NCI-H774 (cell line): Measurements from ENCODE around the gene LYPD8.

ENCODE experiments used
- DNase-seq: peaks from one replicate; lab custom pipeline; 2025; lab: John Stamatoyannopoulos, UW

LYPD8 gene

DNA sequence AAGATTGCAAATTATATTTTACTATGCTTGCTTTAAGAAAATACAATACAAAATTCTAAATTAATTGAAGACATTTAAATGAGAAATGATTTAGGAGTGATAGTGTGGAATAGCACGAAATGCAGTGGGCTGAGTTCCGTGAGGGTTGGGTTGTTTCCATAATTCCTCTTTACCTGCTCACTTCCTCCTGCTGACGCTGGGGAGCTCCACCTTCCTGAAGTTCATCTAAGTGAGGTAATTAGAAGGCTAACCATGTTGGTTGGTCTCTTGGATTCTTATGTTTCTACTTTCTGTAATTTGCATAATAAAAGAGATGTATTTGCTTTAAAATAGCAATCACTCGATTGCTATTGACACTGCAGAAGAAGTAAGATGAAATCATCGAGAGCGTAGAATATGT lies 57.7 kb downstream of the LYPD8 start:
- no peak for DNase-seq

DNA sequence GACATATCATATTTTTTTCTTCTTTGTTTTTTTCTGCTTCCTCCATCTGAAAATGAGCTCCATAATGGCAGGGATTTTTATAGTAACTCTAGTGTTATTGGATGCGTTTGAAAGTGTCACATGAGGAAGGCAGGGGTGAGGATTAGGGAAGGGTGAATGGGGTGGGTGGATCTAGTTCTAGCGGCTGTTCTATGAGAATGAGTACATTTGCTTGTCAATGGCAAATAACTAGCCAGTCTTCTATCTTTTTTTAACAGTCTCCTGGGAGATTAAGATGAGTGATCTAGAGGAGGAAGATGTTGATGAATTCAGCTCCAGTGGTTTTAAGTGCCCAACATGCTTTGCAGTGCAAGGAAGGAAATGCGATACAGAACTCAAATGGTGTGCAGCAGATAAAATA lies 58.8 kb downstream of the LYPD8 start:
- DNase-seq, result no peak

DNA sequence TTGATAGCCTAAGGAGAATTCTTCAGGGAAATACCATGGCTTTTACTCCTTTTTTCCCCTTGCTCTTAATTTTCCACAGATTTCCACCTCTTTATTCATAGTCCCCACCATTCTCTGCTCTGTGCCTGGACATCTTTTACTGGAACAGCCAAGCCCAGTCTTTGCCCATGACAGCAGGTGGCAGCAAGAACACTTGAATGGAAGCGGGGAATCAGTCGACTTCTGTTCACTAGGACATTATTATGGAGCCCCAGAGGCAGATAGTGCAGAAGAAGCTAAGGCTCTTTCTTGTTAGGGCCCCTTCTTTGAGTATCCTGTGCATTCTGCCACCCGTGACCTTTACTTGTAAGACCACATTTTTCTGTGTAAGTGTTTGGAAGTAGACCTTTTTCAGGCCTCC lies 59.3 kb downstream of the LYPD8 start:
- DNase-seq, result no peak

DNA sequence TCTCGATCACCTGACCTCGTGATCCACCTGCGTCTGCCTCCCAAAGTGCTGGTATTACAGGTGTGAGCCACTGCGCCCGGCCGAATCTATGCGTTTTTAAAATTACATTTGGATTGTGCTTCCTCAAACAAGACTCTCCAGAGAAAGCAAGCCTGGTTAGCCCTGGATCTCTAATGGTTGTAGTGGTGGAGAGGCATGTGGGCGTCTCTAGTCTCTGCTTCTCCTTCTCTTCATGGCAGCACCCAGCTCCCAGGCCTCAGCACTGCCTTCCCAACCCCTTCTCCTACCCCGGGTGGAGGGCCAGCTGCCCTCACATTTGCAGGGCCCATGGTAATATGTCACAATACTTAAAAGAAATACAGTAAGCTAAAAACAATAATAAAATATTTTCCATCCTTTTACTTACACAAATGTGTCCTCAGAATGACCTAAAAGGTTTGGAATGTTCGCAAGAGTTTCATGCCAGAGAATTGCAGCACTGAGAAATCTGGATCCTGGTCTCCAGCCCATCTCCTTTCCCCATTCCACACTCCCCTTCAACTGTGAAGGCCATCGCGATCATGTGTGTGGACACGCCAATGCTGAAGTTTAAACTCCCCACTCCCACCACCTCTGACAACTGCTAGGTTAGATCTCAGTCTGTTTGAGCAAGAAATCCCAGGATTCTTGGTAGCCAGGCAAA lies 60.0 kb downstream of the LYPD8 start:
- no peak for DNase-seq

DNA sequence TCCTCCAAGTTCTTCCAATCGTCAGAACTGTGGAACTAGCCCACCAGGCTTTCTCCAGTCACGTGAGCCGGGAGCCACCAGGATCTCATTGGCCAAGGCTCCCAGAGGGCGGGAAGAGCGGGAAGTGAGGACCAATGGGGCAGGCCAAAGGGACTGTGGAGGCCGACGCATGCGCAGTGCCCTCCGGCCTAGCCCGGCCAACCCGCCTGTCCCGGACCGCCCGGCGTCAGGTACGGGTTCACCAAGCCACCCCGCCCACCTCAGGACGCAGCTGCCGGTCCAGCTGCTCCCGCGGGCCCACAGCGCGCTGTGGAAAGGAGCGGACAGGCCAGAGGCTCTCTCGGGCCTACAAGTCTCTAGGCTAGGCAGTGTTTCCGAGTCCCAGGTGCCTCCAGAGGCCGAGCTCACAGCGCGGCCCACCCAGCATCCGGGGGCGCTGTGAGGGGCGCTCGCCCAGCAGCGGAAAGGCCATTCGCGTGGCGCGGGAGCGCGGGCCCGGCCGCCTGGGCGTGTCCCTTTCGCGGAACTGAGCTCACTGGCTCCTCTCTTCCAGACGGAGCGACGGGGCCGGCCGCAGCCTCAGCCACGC lies 63.9 kb downstream of the LYPD8 start:
- DNase-seq, result no peak
